Measurements from ENCODE around the gene RPS27.

Gene RPS27

GRCh38 chr1:153962088-153963029 lies 28.2 kb upstream of the RPS27 start:
- H3K27me3 ChIP-seq (replicated peaks; ENCODE audit: control insufficient read depth, insufficient read depth, low read length) = no peaks in the 10 kb centered on the region
- H3K9ac ChIP-seq (ENCODE audit: low read length) = peak overlapping the region; percentile 91
- H3K4me1 ChIP-seq (ENCODE audit: control insufficient read depth, insufficient read depth, low read length) = peaks cover 36% of the 10 kb centered on the region
- H3K9me3 ChIP-seq (ENCODE audit: control insufficient read depth, low read length) = no peaks in the 10 kb centered on the region
- peaks cover 10% of the 10 kb centered on the region for H3K36me3 ChIP-seq (ENCODE audit: control insufficient read depth, insufficient read depth, low read length, severe bottlenecking)
- H3K4me3 ChIP-seq (ENCODE audit: low read length) = peak overlapping the region; percentile 87
- peak; percentile 71 for DNase-seq (ENCODE audit: low read depth)

GRCh38 chr1:153963030-153963849 lies 27.3 kb upstream of the RPS27 start, which contains the start of gene SLC39A1:
TSS of gene SLC39A1 (minus strand) at chr1:153963537. CDS start at chr1:153962715, 822 bp downstream.
- DNase-seq (ENCODE audit: low read depth) = peak; percentile 99

GRCh38 chr1:153963850-153964331 lies 26.7 kb upstream of the RPS27 start:
- H3K4me3 ChIP-seq (ENCODE audit: low read length) = peak overlapping the region; percentile 87
- H3K9me3 ChIP-seq (ENCODE audit: control insufficient read depth, low read length) = no peaks in the 10 kb centered on the region
- H3K36me3 ChIP-seq (ENCODE audit: control insufficient read depth, insufficient read depth, low read length, severe bottlenecking) = peaks cover 10% of the 10 kb centered on the region
- peak; percentile 64 for DNase-seq (ENCODE audit: low read depth)
- H3K27me3 ChIP-seq (replicated peaks; ENCODE audit: control insufficient read depth, insufficient read depth, low read length) = no peaks in the 10 kb centered on the region
- H3K9ac ChIP-seq (ENCODE audit: low read length) = peak overlapping the region; percentile 91
- H3K4me1 ChIP-seq (ENCODE audit: control insufficient read depth, insufficient read depth, low read length) = peaks cover 42% of the 10 kb centered on the region

More at GRCh38 chr1:153963030-153963849, 27.3 kb upstream of the RPS27 start, which contains the start of gene SLC39A1:
- H3K27me3 ChIP-seq (replicated peaks; ENCODE audit: control insufficient read depth, insufficient read depth, low read length) = no peaks in the 10 kb centered on the region
- H3K4me3 ChIP-seq (ENCODE audit: low read length) = peak within 1 kb of the TSS; percentile 87
- peaks cover 41% of the 10 kb centered on the region for H3K4me1 ChIP-seq (ENCODE audit: control insufficient read depth, insufficient read depth, low read length)
- H3K9me3 ChIP-seq (ENCODE audit: control insufficient read depth, low read length) = no peaks in the 10 kb centered on the region
- peak within 1 kb of the TSS; percentile 91 for H3K9ac ChIP-seq (ENCODE audit: low read length)
- H3K36me3 ChIP-seq (ENCODE audit: control insufficient read depth, insufficient read depth, low read length, severe bottlenecking) = peaks cover 10% of the 10 kb centered on the region

- DNase-seq (ENCODE audit: low read depth) = peak; percentile 98
- no peaks in the 10 kb centered on the region for H3K9me3 ChIP-seq (ENCODE audit: control insufficient read depth, low read length)
- H3K4me1 ChIP-seq (ENCODE audit: control insufficient read depth, insufficient read depth, low read length) = peaks cover 28% of the 10 kb centered on the region
- peak within 1 kb of the TSS; percentile 86 for H3K9ac ChIP-seq (ENCODE audit: low read length)
- no peaks in the 10 kb centered on the region for H3K36me3 ChIP-seq (ENCODE audit: control insufficient read depth, insufficient read depth, low read length, severe bottlenecking)
- peak within 1 kb of the TSS; percentile 89 for H3K4me3 ChIP-seq (ENCODE audit: low read length)
- H3K27me3 ChIP-seq (replicated peaks; ENCODE audit: control insufficient read depth, insufficient read depth, low read length) = no peaks in the 10 kb centered on the region
These were observed 23.2 kb upstream of the RPS27 start, which contains the start of gene CREB3L4 for GRCh38 chr1:153967107-153967999. TSS of gene CREB3L4 (plus strand) at chr1:153967902. CDS start at chr1:153968526, 624 bp downstream.

- H3K27me3 ChIP-seq (replicated peaks; ENCODE audit: control insufficient read depth, insufficient read depth, low read length) = no peaks in the 10 kb centered on the region
- H3K9ac ChIP-seq (ENCODE audit: low read length) = peak overlapping the region; percentile 86
- no peaks in the 10 kb centered on the region for H3K9me3 ChIP-seq (ENCODE audit: control insufficient read depth, low read length)
- DNase-seq (ENCODE audit: low read depth) = no peak
- peaks cover 21% of the 10 kb centered on the region for H3K4me1 ChIP-seq (ENCODE audit: control insufficient read depth, insufficient read depth, low read length)
- peak overlapping the region; percentile 89 for H3K4me3 ChIP-seq (ENCODE audit: low read length)
- no peaks in the 10 kb centered on the region for H3K36me3 ChIP-seq (ENCODE audit: control insufficient read depth, insufficient read depth, low read length, severe bottlenecking)
These were observed 22.6 kb upstream of the RPS27 start for GRCh38 chr1:153968000-153968363.

- DNase-seq (ENCODE audit: low read depth) = no peak
- Histone ChIP-seq H3K9me3 (ENCODE audit: control insufficient read depth, low read length) (no peaks in the 10 kb centered on the region), H3K9ac (ENCODE audit: low read length) (peak overlapping the region; percentile 86), H3K4me1 (ENCODE audit: control insufficient read depth, insufficient read depth, low read length) (peaks cover 20% of the 10 kb centered on the region), H3K27me3 (replicated peaks; ENCODE audit: control insufficient read depth, insufficient read depth, low read length) (no peaks in the 10 kb centered on the region), H3K36me3 (ENCODE audit: control insufficient read depth, insufficient read depth, low read length, severe bottlenecking) (no peaks in the 10 kb centered on the region), H3K4me3 (ENCODE audit: low read length) (peak overlapping the region; percentile 89)
These were observed 22.2 kb upstream of the RPS27 start for GRCh38 chr1:153968408-153968807.

- H3K9me3 ChIP-seq (ENCODE audit: control insufficient read depth, low read length) = no peaks in the 10 kb centered on the region
- no peaks in the 10 kb centered on the region for H3K27me3 ChIP-seq (replicated peaks; ENCODE audit: control insufficient read depth, insufficient read depth, low read length)
- DNase-seq (ENCODE audit: low read depth) = no peak
- H3K36me3 ChIP-seq (ENCODE audit: control insufficient read depth, insufficient read depth, low read length, severe bottlenecking) = peaks cover 5% of the 10 kb centered on the region
- H3K4me3 ChIP-seq (ENCODE audit: low read length) = no peak overlapping the region
- no peak overlapping the region for H3K9ac ChIP-seq (ENCODE audit: low read length)
- H3K4me1 ChIP-seq (ENCODE audit: control insufficient read depth, insufficient read depth, low read length) = peaks cover 17% of the 10 kb centered on the region
These were observed 21.6 kb upstream of the RPS27 start for GRCh38 chr1:153968972-153969371.

- Histone ChIP-seq H3K36me3 (ENCODE audit: control insufficient read depth, insufficient read depth, low read length, severe bottlenecking) (peaks cover 17% of the 10 kb centered on the region), H3K4me1 (ENCODE audit: control insufficient read depth, insufficient read depth, low read length) (peaks cover 12% of the 10 kb centered on the region), H3K9ac (ENCODE audit: low read length) (no peak overlapping the region), H3K4me3 (ENCODE audit: low read length) (no peak overlapping the region), H3K9me3 (ENCODE audit: control insufficient read depth, low read length) (no peaks in the 10 kb centered on the region), H3K27me3 (replicated peaks; ENCODE audit: control insufficient read depth, insufficient read depth, low read length) (no peaks in the 10 kb centered on the region)
- no peak for DNase-seq (ENCODE audit: low read depth)
These were observed 20.2 kb upstream of the RPS27 start for GRCh38 chr1:153970346-153970745.

- no peaks in the 10 kb centered on the region for H3K27me3 ChIP-seq (replicated peaks; ENCODE audit: control insufficient read depth, insufficient read depth, low read length)
- no peaks in the 10 kb centered on the region for H3K9me3 ChIP-seq (ENCODE audit: control insufficient read depth, low read length)
- H3K4me1 ChIP-seq (ENCODE audit: control insufficient read depth, insufficient read depth, low read length) = peaks cover 17% of the 10 kb centered on the region
- peaks cover 24% of the 10 kb centered on the region for H3K36me3 ChIP-seq (ENCODE audit: control insufficient read depth, insufficient read depth, low read length, severe bottlenecking)
- H3K4me3 ChIP-seq (ENCODE audit: low read length) = no peak overlapping the region
- H3K9ac ChIP-seq (ENCODE audit: low read length) = no peak overlapping the region
- no peak for DNase-seq (ENCODE audit: low read depth)
These were observed 17.5 kb upstream of the RPS27 start for GRCh38 chr1:153973071-153973470.

- Histone ChIP-seq H3K27me3 (replicated peaks; ENCODE audit: control insufficient read depth, insufficient read depth, low read length) (no peaks in the 10 kb centered on the region), H3K4me1 (ENCODE audit: control insufficient read depth, insufficient read depth, low read length) (peaks cover 17% of the 10 kb centered on the region), H3K9me3 (ENCODE audit: control insufficient read depth, low read length) (no peaks in the 10 kb centered on the region), H3K9ac (ENCODE audit: low read length) (no peak overlapping the region), H3K4me3 (ENCODE audit: low read length) (no peak overlapping the region), H3K36me3 (ENCODE audit: control insufficient read depth, insufficient read depth, low read length, severe bottlenecking) (peaks cover 27% of the 10 kb centered on the region)
- DNase-seq (ENCODE audit: low read depth) = no peak
These were observed 17.0 kb upstream of the RPS27 start for GRCh38 chr1:153973525-153973924.
